ENCODE data around the gene CLNK.
"Not testable (repeated sequence)": the region's sequence is repeated elsewhere in the genome, so short reads cannot be mapped to it uniquely, and the experiment has no call there.

CLNK gene

GRCh38 chr4:10662937-10663336, 21.6 kb downstream of the CLNK start:
- no peak for DNase-seq (ENCODE audit: low spot score)

DNA sequence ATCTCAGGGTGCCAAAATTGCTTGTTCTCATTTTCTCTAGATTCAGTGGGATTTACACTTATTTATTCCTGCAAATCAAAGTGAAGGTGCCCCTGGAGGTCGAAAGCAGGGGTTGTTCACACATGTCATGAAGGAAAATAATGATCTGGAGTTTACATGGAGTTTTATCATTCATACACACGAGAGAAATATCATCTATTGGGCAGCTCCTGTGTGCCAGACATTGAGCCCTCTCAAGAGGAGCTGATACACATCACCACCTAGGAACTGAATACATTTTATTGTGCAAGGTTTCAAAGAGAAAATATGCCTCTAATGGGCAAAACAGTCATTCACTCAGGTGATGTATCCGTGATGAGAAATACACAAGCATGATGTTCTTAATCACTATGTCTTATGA, 23.5 kb downstream of the CLNK start:
- DNase-seq (ENCODE audit: low spot score), result no peak

GRCh38 chr4:10659251-10659650, 25.3 kb downstream of the CLNK start:
- no peak for DNase-seq (ENCODE audit: low spot score)

- DNase-seq (ENCODE audit: low spot score), result no peak
Measured at GRCh38 chr4:10656988-10657387, 27.6 kb downstream of the CLNK start.

- no peak for DNase-seq (ENCODE audit: low spot score)
Measured at GRCh38 chr4:10656420-10656819, 28.1 kb downstream of the CLNK start.

- no peak for DNase-seq (ENCODE audit: low spot score)
Measured at GRCh38 chr4:10655968-10656367, 28.6 kb downstream of the CLNK start.

GRCh38 chr4:10648479-10648878, 36.1 kb downstream of the CLNK start:
- no peak for DNase-seq (ENCODE audit: low spot score)

DNA sequence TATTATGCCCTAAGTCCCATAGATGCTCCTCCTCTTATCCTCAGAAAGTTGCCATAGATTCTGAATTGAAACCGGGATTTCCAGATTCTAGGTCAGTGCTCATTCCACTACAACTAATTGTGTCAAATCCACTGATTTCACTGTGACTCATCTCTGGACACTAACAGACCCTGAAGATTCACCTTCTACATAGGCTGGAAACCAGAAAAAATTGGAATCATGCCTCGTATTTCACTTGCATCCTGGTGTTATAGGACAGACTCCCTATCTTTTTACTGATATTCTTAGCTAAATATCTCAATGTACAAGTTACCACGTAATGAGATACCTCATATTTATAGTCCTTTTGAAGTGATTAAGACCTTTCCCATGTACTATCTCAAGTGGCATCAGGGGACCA, 36.7 kb downstream of the CLNK start:
- no peak for DNase-seq (ENCODE audit: low spot score)

- DNase-seq (ENCODE audit: low spot score), result no peak
Measured at GRCh38 chr4:10643600-10644425, 40.8 kb downstream of the CLNK start.

DNA sequence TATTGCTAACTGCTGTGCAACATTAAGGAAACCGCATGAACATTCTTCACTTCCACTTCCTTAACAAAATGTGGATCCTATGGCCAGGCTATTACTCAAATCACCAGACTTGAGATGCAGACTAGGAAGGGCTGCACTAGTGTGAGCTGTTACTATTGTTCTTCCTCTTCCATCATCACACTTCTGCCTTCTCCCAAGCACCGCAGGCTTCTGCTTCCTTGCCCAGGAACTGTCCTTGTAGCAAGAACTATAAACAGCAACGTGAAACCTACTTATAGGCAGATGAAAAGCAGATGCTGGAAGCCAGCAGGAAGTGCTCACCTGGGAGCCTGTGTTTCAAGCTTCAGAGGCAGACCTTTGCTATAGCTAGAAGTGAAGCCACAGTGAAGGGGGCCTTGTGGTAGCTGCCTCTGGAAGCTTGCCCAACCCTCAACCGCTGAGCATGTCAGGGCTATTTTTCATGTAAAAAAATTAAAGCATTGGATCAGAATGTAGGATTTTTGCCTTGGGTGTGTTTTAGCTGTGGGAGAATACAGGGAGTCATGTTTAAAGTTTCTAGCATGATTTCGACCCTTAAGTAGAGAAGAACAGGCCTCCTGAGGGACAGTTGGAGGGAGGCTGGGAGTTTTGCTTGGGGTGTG, 43.9 kb downstream of the CLNK start:
- DNase-seq (ENCODE audit: low spot score), result peak; percentile 48

DNA sequence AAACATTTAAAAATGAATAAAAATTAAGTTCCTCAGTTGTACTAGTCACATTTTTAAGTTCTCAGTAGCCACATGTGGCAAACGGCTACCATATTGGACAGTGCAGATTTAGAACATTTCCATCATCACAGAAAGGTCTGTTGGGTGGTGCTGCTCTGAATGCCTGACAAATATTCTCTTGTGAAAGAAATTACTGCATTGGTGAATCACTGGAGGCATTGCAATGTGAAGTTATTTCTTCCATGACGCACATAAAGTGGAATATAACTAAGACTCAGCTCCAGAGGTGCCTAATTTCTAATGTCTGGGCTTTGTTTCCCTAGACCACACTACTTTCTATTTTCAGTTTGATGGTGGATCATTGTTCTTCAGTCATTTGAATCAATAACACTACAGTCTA, 44.9 kb downstream of the CLNK start:
- DNase-seq (ENCODE audit: low spot score), result no peak

DNA sequence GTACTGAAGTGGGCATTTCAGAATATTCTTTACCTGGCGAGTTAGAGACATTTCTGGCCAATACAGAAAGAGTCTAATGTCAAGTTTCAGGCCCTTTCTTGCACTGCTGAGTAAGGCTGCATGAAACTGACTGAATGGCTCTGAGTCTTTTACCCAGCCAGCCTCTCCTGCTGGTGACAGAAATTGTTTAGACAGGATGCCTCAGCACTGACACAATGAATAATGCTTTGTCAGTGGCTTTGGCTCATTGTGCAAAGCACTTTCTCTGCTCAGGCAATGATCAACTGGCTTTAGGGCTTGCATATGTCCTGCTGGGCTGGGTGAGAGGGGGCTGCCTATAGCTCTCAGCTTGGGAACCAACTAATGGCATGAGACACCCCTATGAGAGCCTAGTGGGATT, 45.5 kb downstream of the CLNK start:
- peak; percentile 35 for DNase-seq (ENCODE audit: low spot score)

- DNase-seq (ENCODE audit: low spot score), result peak; percentile 20
Measured at GRCh38 chr4:10635091-10635490, 49.5 kb downstream of the CLNK start.

GRCh38 chr4:10629394-10629793, 55.2 kb downstream of the CLNK start:
- DNase-seq (ENCODE audit: low spot score), result no peak

DNA sequence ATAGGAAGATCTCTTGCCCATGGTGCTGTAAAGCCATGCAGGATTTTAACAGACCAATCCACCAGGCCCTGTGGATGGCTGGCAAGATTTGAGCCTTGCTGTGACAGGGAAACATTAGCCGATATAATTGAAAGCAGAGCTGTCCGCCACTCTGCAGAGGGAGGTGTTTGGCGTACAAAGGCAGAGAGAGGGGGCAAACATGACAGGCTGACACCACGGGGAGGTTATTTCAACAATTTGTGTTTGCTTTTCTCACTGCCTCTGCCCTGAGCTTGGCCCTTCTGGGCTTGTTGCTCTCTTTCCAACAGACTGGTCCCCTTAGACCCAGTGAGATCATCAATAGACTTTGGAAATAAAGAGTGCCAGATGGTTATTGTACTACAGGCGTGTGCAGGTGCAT, 59.4 kb downstream of the CLNK start:
- DNase-seq (ENCODE audit: low spot score), result no peak

- no peak for DNase-seq (ENCODE audit: low spot score)
Measured at GRCh38 chr4:10623862-10624261, 60.7 kb downstream of the CLNK start.

DNA sequence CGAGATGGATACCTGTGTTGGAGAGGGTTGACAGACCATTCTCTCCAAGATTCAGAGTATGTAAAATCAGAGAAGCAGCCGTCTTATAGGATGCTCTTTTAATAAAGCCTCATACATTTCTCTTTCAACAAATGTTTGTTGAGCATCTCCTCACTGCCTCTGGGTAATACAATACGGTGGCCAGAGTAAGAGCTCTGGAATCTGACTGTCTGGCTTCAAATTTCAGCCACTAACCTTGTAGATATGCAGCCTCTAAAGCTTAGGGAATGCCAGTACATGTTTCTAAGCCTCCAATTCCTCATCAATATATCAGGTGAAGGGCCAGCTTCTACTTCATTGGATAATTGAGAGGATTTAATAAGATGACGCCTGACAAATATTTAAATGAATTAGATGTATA, 61.3 kb downstream of the CLNK start:
- DNase-seq (ENCODE audit: low spot score), result no peak

- DNase-seq (ENCODE audit: low spot score), result no peak
Measured at GRCh38 chr4:10622728-10623127, 61.8 kb downstream of the CLNK start.

GRCh38 chr4:10620935-10621488, 63.6 kb downstream of the CLNK start:
- DNase-seq (ENCODE audit: low spot score), result no peak

DNA sequence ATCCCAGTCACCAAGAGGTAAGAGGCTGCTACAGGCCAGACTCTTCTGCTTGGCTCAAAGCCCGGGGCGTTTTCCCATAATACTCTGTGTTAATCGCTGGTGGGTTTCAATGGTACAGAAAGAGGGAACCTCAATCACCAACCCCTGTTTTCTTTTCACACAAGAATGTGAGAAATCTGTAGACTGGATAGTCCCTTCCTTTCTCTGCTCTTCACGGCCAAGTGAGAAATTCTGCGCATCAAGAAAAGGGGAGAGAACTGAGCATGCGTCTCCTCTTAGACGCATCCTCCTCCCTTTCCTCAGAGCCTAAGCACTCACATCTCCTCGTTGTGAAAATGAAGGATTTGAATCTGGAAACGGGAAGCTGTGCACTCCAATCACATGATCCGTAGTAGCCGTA, 64.7 kb downstream of the CLNK start:
- no peak for DNase-seq (ENCODE audit: low spot score)

- DNase-seq (ENCODE audit: low spot score), result no peak
Measured at GRCh38 chr4:10619220-10619619, 65.3 kb downstream of the CLNK start.

DNA sequence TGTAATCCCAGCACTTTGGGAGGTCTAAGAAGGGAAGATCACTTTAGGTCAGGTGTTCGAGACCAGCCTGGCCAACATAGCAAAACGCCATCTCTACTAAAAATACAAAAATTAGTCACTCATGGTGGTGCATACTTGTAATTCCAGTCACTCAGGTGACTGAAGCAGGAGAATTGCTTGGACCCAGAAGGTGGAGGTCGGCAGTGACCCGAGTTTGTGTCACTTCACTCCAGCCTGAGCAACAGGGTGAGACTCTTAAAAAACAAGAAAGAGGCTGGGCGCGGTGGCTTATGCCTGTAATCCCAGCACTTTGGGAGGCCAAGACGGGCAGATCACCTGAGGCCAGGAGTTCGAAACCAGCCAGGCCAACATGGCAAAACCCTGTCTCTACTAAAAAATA, 69.6 kb downstream of the CLNK start:
- DNase-seq (ENCODE audit: low spot score), result not testable (repeated sequence)

DNA sequence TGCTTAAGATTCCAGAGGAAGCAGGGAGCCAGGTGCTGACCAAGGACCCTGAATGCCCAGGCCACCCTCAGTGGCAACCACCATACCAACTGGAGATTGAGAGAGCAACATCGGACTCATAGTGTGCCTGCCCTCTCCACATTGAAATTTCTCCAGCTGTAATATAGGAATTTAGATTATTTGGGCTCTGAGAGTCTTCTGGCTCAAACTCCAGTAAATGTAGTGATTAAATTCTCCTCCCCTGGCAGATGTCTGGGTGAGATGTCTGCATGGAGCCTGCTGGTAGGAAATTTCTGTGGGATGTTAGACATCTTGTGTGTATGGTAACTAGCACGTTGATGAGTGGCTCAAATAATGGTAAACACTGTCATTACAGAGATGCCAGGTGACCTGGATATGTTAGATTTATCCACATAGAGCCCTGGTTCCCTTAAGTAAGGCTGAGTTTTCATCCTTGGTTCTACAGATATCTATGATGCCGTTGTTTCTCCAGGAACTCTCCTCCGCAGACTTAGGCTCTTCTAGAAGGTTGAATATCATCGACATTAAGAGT, 70.6 kb downstream of the CLNK start:
- no peak for DNase-seq (ENCODE audit: low spot score)

Measured in globus pallidus (tissue), 1 donor.